ENCODE results near the gene ORC1.

The ORC1 gene

DNA sequence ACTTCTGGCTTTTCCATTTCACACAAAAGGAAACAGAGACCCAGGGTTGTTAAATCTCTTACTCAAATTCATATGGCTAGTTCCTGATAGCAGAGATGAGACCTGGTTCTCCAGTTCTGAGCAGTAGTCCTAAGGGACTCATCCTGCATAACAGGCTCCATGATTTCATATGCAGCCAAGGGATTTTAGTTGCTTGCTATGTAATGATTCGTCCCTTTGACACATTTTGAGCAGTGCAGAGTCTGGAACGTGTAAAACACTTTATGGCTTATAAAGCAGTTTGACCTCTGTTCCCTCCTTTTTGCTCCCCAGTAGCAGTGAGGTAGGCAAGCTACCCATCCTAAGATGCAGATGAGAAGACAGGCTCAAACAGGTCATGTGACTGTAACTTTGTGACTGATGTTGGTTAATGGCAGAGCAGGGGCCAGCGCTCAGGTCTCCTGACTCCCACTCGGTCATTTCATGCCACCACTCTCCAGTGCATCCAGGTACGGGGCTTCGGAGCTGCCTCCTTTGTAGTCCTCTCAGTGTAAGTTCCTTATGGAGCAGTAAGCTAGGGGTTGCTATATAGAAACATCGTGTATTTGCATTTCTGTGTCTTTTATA lies 62.5 kb downstream of the ORC1 start:
- DNase-seq = no peak

DNA sequence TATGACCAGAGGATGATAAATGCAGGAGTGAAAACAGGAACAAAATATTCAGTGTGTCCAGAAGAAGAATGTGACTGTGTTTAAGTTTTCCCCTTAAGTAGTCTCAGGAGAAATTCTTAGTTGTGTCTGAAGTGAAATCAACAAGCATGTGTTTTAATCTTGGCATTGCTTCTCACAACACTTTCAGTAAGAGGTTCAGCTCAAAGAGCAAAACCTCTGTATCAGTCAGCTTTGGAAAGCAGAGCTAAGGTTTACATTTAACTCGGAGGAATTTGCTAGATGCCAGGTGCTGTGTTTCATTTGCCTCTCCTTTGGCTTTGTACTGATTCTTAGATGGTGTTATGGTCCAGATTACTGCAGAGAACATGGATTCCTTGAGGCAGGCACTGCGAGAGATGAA lies 66.8 kb downstream of the ORC1 start:
- DNase-seq = no peak

DNA sequence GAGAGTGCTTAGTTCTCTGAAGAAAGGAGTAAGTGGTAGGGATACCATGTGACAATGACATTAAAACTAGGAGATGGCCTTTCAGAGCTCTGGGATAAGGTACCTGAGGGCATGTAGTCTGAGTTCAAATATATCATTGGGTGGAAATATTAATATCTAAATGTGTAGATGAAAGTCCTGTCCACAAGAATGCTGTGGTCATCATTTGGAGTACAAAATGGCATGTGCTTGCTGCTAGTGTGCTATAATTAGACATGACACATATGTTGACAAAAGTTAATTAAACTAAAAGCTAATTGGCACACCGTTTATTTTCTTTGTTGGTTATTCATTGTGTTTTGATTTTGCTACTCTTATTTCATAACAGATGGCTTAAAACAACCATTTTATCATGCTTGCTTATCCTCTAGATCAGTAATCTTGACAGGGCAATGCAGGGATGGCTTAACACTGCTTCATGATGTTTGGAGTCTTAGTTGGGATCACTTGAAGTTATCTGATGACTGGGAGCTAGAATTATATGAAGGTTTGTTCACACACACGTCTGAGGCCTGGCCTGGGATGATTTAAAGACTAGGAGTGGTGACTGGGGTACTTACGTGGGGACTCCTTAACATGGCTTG lies 69.2 kb downstream of the ORC1 start:
- no peak for DNase-seq

DNA sequence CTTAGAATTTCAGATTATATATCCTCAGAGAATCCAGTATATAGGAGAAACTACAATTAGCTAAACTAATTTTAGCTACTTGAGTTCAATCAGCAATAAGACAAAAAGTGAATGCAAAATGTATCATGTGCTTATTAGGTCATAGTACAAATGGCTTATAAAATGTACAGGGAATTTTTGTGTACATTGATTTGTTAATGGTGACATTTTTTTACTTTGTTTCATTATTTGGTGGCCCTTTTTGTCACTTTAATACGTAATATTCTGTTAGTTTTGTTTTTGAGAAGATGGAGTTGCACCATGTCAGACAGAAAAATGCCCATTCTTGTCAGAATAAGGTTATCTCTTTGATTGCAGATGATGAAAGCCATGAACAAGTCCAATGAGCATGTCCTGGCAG lies 71.8 kb downstream of the ORC1 start:
- DNase-seq = no peak

DNA sequence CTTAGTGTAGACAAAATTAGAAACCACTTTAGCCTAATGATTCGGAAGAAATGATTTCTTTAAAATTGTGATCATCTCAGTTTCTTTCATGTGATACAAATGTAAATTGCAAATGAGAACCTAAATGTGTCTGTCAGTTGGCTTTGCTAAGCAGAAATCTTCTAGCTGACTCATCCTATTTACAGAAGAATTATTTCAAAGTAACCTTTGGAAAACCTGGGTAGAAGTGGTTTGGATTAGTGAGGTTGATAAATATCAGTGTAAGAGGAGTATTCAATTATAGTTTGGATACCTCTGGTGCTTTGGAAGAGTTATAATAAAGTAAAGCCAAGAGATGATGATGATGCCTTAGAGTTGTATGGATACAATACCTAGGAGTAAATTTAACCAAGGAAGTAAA lies 75.6 kb downstream of the ORC1 start:
- no peak for DNase-seq

DNA sequence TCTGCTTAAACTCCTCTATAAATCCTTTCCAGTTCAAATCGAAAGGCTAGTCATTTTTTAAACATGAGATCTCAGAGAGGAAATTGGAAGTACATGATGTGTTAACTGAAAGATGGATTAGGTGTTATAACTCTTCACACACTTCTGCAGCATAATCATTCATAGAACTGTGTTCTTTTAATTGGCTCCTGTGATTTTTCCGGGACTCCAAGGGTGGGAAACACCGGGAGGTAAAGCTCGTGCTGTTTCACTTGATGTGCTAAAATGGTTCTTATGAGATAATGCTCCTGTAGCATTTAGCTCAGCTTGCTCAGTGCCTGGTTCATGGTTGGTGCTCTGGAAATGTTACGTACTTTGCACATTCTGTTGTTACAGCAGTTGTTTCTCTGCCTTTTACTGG lies 78.4 kb downstream of the ORC1 start:
- DNase-seq = no peak

DNA sequence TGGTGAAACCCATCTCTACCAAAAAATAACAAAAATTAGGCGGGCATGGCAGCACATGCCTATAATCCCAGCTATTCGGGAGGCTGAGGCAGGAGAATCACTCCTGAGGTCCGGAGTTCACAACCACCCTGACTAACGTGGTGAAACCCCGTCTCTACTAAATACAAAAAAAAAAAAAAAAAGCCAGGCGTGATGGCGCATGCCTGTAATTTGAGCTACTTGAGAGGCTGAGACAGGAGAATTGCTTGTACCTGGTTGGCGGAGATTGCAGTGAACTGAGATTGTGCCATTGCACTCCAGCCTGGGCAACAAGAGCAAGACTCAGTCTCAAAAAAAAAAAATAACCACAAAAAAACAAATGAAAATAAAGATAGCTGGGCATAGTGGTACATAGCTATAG lies 80.5 kb downstream of the ORC1 start:
- DNase-seq = no peak

All from stimulated activated CD4-positive, alpha-beta T cell treated with anti-CD3 and anti-CD28 coated beads, Interleukin-12 subunit alpha, Interleukin-12 subunit beta, amount 100 ng/mL, for 4 hours (primary cell).